Stimulated activated naive CD4-positive, alpha-beta T cell (primary cell): ENCODE measurements around the gene TRIM59.

Experiments
- DNase-seq, 6 experiments: peaks; one replicate each; lab custom pipeline; 2025; lab: John Stamatoyannopoulos, UW

TRIM59 gene

GRCh38 chr3:160449636-160450598 is at the start of gene TRIM59:
Gene TRIM59 (minus strand): TSS chr3:160449786. CDS start chr3:160439183, 10,603 bp downstream.
- DNase-seq, result peak; percentile 84 to 95 (median 92)

- no peak for DNase-seq
These were observed 48.6 kb upstream of the TRIM59 start for GRCh38 chr3:160498202-160498601.

GRCh38 chr3:160490166-160490565 is 40.6 kb upstream of the TRIM59 start:
- no peak for DNase-seq

- DNase-seq, result peak in 1 of 6 experiments; percentile 29
These were observed 36.9 kb upstream of the TRIM59 start for GRCh38 chr3:160486459-160486869.

- no peak for DNase-seq
These were observed 33.2 kb upstream of the TRIM59 start for GRCh38 chr3:160482796-160483195.

- DNase-seq, result no peak
These were observed 32.3 kb upstream of the TRIM59 start for GRCh38 chr3:160481856-160482255.

- DNase-seq, result no peak
These were observed 31.3 kb upstream of the TRIM59 start for GRCh38 chr3:160480931-160481330.

- no peak for DNase-seq
These were observed 29.8 kb upstream of the TRIM59 start for GRCh38 chr3:160479376-160479775.

- DNase-seq, result no peak
These were observed 28.8 kb upstream of the TRIM59 start for GRCh38 chr3:160478338-160478737.

GRCh38 chr3:160477750-160478149 is 28.2 kb upstream of the TRIM59 start:
- no peak for DNase-seq

GRCh38 chr3:160475884-160476283 is 26.3 kb upstream of the TRIM59 start:
- DNase-seq, result no peak

- no peak for DNase-seq
These were observed 25.6 kb upstream of the TRIM59 start for GRCh38 chr3:160475153-160475552.

GRCh38 chr3:160474416-160474838 is 24.8 kb upstream of the TRIM59 start:
- DNase-seq, result no peak

GRCh38 chr3:160473978-160474377 is 24.4 kb upstream of the TRIM59 start:
- no peak for DNase-seq

- DNase-seq, result no peak
These were observed 23.6 kb upstream of the TRIM59 start for GRCh38 chr3:160473221-160473620.

- no peak for DNase-seq
These were observed 22.8 kb upstream of the TRIM59 start for GRCh38 chr3:160472344-160472743.

GRCh38 chr3:160471892-160472291 is 22.3 kb upstream of the TRIM59 start:
- no peak for DNase-seq

- no peak for DNase-seq
These were observed 20.6 kb upstream of the TRIM59 start for GRCh38 chr3:160470181-160470580.

GRCh38 chr3:160464971-160465370 is 15.4 kb upstream of the TRIM59 start:
- DNase-seq, result no peak

GRCh38 chr3:160464321-160464720 is 14.7 kb upstream of the TRIM59 start:
- no peak for DNase-seq

- DNase-seq, result no peak
These were observed 10.4 kb upstream of the TRIM59 start for GRCh38 chr3:160460033-160460432.

- DNase-seq, result no peak
These were observed 9.9 kb upstream of the TRIM59 start for GRCh38 chr3:160459450-160459970.

GRCh38 chr3:160458151-160458550 is 8.6 kb upstream of the TRIM59 start:
- DNase-seq, result no peak
